OCI-LY1 (cell line): ENCODE results near the gene WFDC10A.
A peak's percentile ranks its signal among the peaks of the same experiment; 100 is the strongest.

Experiments
- H2AFZ ChIP-seq: fragments of 200-600 bp; sonication (generic), shearing (Covaris generic); 2 replicates; pipeline ENCODE4 v1.6.0; 2014; ENCODE audit warnings: antibody characterized with exemption, mild to moderate bottlenecking, low read length
- H3F3A ChIP-seq: fragments of 200-600 bp; sonication (generic), shearing (Covaris generic); 2 replicates; pipeline ENCODE4 v1.6.0; 2014; ENCODE audit warnings: mild to moderate bottlenecking, antibody characterized with exemption, low read length, moderate library complexity; ENCODE audit not compliant: insufficient read depth
- H3K27ac ChIP-seq: fragments of 200-600 bp; sonication (generic); 2 replicates; pipeline ENCODE4 v1.5.1; 2014; ENCODE audit warnings: low read length, mixed run types, mild to moderate bottlenecking, low read depth; ENCODE audit not compliant: poor library complexity, severe bottlenecking
- H3K27me3 ChIP-seq: fragments of 200-600 bp; sonication (generic); 2 replicates; pipeline ENCODE4 v1.6.0; 2014; ENCODE audit warnings: antibody characterized with exemption, mild to moderate bottlenecking, low read length, moderate library complexity; ENCODE audit not compliant: insufficient read depth
- H3K36me3 ChIP-seq: fragments of 200-600 bp; sonication (generic); 2 replicates; pipeline ENCODE4 v1.6.1; 2014; ENCODE audit warnings: mild to moderate bottlenecking, antibody characterized with exemption, low read length, moderate library complexity, mixed read lengths; ENCODE audit not compliant: insufficient read depth
- H3K4me1 ChIP-seq: fragments of 200-600 bp; sonication (generic); 2 replicates; pipeline ENCODE4 v1.5.1; 2014; ENCODE audit warnings: mild to moderate bottlenecking, low read length, moderate library complexity; ENCODE audit not compliant: insufficient read depth, severe bottlenecking
- H3K4me2 ChIP-seq: fragments of 200-600 bp; sonication (generic), shearing (Covaris generic); 2 replicates; pipeline ENCODE4 v1.6.1; 2014; ENCODE audit warnings: low read length
- H3K4me3 ChIP-seq: fragments of 200-600 bp; sonication (generic); 2 replicates; pipeline ENCODE4 v1.5.1; 2014; ENCODE audit warnings: low read length, low read depth, mild to moderate bottlenecking, mixed read lengths; ENCODE audit not compliant: poor library complexity, severe bottlenecking
- H3K79me2 ChIP-seq: fragments of 200-600 bp; shearing (Covaris generic); 2 replicates; pipeline ENCODE4 v1.6.1; 2016; ENCODE audit warnings: mixed run types, low read length, mixed read lengths; ENCODE audit not compliant: insufficient read depth
- H3K9ac ChIP-seq: fragments of 200-600 bp; sonication (generic), shearing (Covaris generic); 2 replicates; pipeline ENCODE4 v1.6.1; 2014; ENCODE audit warnings: mild to moderate bottlenecking, low read length, mixed read lengths
- H3K9me2 ChIP-seq: fragments of 200-600 bp; sonication (generic), shearing (Covaris generic); 2 replicates; pipeline ENCODE4 v1.6.1; 2014; ENCODE audit warnings: low read depth, mild to moderate bottlenecking, low read length, mixed read lengths
- H3K9me3 ChIP-seq: fragments of 200-600 bp; shearing (Covaris generic); 2 replicates; pipeline ENCODE4 v1.6.1; 2014; ENCODE audit warnings: low read length, mixed read lengths
- H4K20me1 ChIP-seq: fragments of 200-600 bp; sonication (generic), shearing (Covaris generic); 2 replicates; pipeline ENCODE4 v1.6.0; 2016; ENCODE audit warnings: mild to moderate bottlenecking, low read length; ENCODE audit not compliant: insufficient read depth
- EZH2 ChIP-seq: fragments of 200-600 bp; sonication (generic), shearing (Covaris generic); IDR thresholded peaks from 2 replicates; pipeline ENCODE4 v1.8.0; 2017; ENCODE audit warnings: borderline replicate concordance, mixed run types, mild to moderate bottlenecking, antibody characterized with exemption, low read length, moderate library complexity, mixed read lengths
- TF ChIP-seq, protein P1 (sequence below): fragments of 200-600 bp; sonication (generic), shearing (Covaris generic); IDR thresholded peaks from 2 replicates; pipeline ENCODE4 v1.5.1; 2017; ENCODE audit warnings: mild to moderate bottlenecking, antibody characterized with exemption, low read length, moderate library complexity, mixed read lengths

WFDC10A gene

DNA sequence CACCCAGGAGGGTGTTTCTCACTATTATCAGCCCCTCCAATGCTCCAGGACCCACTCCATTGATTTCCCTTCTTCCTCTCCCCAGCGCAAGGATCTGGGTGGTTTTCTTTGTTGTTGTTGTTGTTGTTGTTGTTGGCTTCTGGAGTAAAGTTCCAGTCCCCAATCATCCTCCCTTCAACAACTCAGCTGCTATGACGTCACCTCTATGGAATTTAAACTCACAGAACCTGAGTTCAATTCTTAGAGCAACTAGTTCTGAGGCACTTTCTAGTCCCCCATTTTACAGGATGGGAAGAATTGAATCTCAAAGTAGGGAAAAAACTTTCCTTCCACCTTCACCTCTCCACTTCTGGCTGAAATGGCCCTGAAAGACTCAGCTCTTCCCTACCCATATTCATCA, 40.7 kb upstream of the WFDC10A start:
- Histone ChIP-seq H3K4me2 (no peak overlapping the region), H2AFZ (no peak overlapping the region), H3K79me2 (no peaks in the 10 kb centered on the region), H3K27ac (no peak overlapping the region), H3F3A (no peaks in the 10 kb centered on the region), H3K4me3 (no peak overlapping the region), H4K20me1 (no peaks in the 10 kb centered on the region), H3K4me1 (no peaks in the 10 kb centered on the region), H3K36me3 (no peaks in the 10 kb centered on the region), H3K9ac (no peak overlapping the region), H3K9me2 (no peaks in the 10 kb centered on the region), H3K9me3 (no peaks in the 10 kb centered on the region), H3K27me3 (no peaks in the 10 kb centered on the region)
- TF ChIP-seq, protein P1, sequence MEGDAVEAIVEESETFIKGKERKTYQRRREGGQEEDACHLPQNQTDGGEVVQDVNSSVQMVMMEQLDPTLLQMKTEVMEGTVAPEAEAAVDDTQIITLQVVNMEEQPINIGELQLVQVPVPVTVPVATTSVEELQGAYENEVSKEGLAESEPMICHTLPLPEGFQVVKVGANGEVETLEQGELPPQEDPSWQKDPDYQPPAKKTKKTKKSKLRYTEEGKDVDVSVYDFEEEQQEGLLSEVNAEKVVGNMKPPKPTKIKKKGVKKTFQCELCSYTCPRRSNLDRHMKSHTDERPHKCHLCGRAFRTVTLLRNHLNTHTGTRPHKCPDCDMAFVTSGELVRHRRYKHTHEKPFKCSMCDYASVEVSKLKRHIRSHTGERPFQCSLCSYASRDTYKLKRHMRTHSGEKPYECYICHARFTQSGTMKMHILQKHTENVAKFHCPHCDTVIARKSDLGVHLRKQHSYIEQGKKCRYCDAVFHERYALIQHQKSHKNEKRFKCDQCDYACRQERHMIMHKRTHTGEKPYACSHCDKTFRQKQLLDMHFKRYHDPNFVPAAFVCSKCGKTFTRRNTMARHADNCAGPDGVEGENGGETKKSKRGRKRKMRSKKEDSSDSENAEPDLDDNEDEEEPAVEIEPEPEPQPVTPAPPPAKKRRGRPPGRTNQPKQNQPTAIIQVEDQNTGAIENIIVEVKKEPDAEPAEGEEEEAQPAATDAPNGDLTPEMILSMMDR: no peak
- no peak for TF ChIP-seq EZH2

DNA sequence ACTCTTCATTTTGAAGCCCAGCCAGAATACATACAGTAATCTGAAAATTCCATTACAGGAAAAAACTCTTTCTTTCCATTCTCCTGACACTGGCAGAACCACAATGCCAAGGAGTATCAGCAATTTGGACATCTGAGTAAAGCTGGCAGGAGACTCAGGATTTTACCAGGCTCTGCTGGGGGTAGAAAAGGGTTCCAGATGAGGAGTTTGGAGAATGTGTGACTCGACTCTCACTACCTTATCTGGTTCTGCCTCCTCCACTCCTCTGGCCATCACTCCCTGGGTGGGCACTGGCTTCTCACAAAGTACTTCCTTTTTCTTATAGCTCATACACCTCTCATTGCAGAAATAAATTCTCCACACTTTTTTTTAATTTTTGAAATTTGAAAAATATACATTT, 39.8 kb upstream of the WFDC10A start:
- Histone ChIP-seq H3K4me2 (no peak overlapping the region), H3F3A (no peaks in the 10 kb centered on the region), H3K9me3 (no peaks in the 10 kb centered on the region), H4K20me1 (no peaks in the 10 kb centered on the region), H3K4me3 (no peak overlapping the region), H2AFZ (no peak overlapping the region), H3K4me1 (no peaks in the 10 kb centered on the region), H3K36me3 (no peaks in the 10 kb centered on the region), H3K79me2 (no peaks in the 10 kb centered on the region), H3K27ac (no peak overlapping the region), H3K9me2 (no peaks in the 10 kb centered on the region), H3K9ac (no peak overlapping the region), H3K27me3 (no peaks in the 10 kb centered on the region)
- TF ChIP-seq EZH2: no peak

DNA sequence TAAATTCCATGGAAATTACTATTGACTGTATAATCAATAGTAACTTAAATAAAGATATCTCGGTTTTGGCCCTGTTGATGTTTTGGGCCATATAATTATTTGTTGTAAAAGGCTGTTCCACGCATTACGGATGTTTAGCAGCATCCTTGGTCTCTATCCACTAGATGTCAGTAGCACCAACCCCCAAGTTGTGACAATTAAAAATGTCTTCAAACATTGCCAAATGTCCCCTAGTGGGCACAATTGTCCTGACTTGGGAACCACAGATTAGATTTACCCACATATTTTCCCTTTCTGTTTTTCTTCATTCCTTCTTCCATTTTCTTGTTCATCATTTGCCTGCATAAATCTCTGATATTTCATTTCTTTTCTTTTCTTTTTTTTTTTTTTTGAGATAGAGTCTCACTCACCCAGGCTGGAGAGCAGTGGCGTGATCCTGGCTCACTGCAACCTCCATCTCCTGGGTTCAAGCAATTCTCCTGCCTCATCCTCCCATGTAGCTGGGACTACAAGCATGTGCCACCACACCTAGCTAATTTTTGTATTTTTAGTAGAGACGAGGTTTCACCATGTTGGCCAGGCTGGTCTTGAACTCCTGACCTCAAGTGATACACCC, 36.9 kb upstream of the WFDC10A start:
- H3K27ac ChIP-seq: no peak overlapping the region
- TF ChIP-seq EZH2: no peak
- TF ChIP-seq, protein P1: peak; percentile 86
- no peaks in the 10 kb centered on the region for H4K20me1 ChIP-seq
- H3K27me3 ChIP-seq: no peaks in the 10 kb centered on the region; the same call in 1 of the 2 replicates
- no peaks in the 10 kb centered on the region for H3K9me2 ChIP-seq
- no peaks in the 10 kb centered on the region for H3K36me3 ChIP-seq
- no peaks in the 10 kb centered on the region for H3F3A ChIP-seq
- H3K9ac ChIP-seq: no peak overlapping the region
- no peak overlapping the region for H3K4me3 ChIP-seq
- no peak overlapping the region for H2AFZ ChIP-seq
- no peak overlapping the region for H3K4me2 ChIP-seq
- H3K79me2 ChIP-seq: no peaks in the 10 kb centered on the region
- H3K9me3 ChIP-seq: no peaks in the 10 kb centered on the region
- H3K4me1 ChIP-seq: no peaks in the 10 kb centered on the region

DNA sequence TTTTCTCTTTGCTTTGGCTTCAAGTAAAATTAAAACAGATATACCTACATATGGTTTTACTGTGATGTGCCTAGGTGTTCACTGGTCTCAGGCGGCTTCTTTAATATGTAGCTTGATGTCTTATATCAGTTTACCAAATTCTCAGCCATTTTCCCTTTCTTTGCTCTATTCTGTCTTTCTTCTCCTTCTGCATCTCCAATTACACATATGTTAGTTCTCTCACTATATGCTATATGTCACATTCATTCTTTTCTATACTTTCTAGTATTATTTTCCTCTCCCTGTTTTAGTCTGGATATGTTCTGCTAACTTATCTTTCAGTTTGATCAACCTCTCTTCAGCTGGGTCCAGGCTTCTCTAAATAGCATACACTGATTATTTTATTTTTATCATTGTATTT, 36.0 kb upstream of the WFDC10A start:
- Histone ChIP-seq H3F3A (no peaks in the 10 kb centered on the region), H3K79me2 (no peaks in the 10 kb centered on the region), H3K9me2 (no peaks in the 10 kb centered on the region), H3K27me3 (no peaks in the 10 kb centered on the region; the same call in 1 of the 2 replicates), H3K9ac (no peak overlapping the region), H3K27ac (no peak overlapping the region), H3K36me3 (no peaks in the 10 kb centered on the region), H3K4me2 (no peak overlapping the region), H3K9me3 (no peaks in the 10 kb centered on the region), H2AFZ (no peak overlapping the region), H4K20me1 (no peaks in the 10 kb centered on the region), H3K4me1 (no peaks in the 10 kb centered on the region), H3K4me3 (no peak overlapping the region)
- TF ChIP-seq, protein P1: no peak
- no peak for TF ChIP-seq EZH2
